ENCODE data around the gene ERGIC3.
"Not testable (repeated sequence)": the region's sequence is repeated elsewhere in the genome, so short reads cannot be mapped to it uniquely, and the experiment has no call there.

Gene ERGIC3

DNA sequence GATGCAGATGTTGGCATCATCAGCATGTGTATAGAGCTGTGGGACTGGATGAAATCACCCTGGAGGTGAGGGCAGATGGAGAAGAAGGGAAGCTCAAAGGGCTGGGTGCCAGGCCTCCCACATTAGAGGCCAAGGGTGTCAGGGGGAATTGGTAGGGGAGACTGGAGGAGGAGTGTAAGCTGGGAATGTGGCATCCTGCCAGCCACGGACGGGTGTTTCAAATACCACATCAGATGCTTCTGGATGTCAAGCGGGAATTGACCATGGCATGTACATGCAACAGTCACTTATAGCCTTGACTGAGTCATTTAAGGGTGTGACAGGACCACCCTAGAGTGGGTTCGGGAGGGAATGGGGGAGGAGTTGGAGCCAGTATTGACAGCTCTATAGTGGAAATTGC, 9.6 kb downstream of the ERGIC3 start:
- DNase-seq (ENCODE audit: low read depth, low spot score) = no peak
- TF ChIP-seq, protein P1, sequence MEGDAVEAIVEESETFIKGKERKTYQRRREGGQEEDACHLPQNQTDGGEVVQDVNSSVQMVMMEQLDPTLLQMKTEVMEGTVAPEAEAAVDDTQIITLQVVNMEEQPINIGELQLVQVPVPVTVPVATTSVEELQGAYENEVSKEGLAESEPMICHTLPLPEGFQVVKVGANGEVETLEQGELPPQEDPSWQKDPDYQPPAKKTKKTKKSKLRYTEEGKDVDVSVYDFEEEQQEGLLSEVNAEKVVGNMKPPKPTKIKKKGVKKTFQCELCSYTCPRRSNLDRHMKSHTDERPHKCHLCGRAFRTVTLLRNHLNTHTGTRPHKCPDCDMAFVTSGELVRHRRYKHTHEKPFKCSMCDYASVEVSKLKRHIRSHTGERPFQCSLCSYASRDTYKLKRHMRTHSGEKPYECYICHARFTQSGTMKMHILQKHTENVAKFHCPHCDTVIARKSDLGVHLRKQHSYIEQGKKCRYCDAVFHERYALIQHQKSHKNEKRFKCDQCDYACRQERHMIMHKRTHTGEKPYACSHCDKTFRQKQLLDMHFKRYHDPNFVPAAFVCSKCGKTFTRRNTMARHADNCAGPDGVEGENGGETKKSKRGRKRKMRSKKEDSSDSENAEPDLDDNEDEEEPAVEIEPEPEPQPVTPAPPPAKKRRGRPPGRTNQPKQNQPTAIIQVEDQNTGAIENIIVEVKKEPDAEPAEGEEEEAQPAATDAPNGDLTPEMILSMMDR (IDR thresholded peaks at IDR 0.05; ENCODE audit: low read depth, low read length) = no peak
- in situ Hi-C loops (cut with HindIII; ENCODE audit: low sequenced_read_pairs) = no loop called here
- H3K4me3 ChIP-seq (ENCODE audit: low read depth, low read length) = no peak overlapping the region

DNA sequence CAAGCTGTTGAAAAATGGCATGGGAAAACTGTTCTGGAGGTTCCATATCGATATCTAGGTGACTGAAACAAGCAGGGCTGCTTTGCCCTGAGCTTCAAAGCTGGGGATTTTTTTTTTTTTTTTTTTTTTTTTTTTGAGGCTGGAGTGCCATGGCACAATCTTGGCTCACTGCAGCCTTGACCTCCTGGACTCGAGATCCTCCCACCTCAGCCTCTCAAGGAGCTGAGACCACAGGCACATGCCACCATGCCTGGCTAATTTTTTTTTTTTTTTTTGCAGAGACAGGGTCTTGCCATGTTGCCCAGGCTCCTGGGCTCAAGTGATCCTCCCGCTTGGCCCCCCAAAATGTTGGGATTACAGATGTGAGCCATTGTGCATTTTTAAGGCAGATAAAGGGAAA, 11.0 kb downstream of the ERGIC3 start:
- TF ChIP-seq, protein P1 (IDR thresholded peaks at IDR 0.05; ENCODE audit: low read depth, low read length) = no peak
- H3K4me3 ChIP-seq (ENCODE audit: low read depth, low read length) = no peak overlapping the region
- in situ Hi-C loops (cut with HindIII; ENCODE audit: low sequenced_read_pairs) = no loop called here
- no peak for DNase-seq (ENCODE audit: low read depth, low spot score)

DNA sequence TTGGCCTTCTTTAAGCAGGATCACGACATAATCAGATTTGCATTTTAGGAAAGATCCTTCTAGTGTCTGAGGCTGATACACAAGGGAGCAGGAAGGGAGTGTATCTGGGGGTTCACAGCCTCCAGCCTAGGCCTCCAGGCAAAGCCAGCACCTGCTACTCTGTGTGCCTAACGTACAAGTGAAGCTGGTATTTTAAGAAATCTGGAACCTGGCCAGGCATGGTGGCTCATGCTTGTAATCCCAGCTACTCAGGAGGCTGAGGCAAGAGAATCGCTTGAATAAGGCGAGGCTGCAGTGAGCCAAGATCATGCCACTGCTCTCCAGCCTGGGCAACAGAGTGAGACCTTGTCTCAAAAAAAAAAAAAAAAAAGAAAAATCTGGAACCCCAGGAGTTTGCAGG, 13.6 kb downstream of the ERGIC3 start:
- H3K4me3 ChIP-seq (ENCODE audit: low read depth, low read length); DNase-seq (ENCODE audit: low read depth, low spot score); in situ Hi-C loops (cut with HindIII; ENCODE audit: low sequenced_read_pairs): not testable (repeated sequence)

DNA sequence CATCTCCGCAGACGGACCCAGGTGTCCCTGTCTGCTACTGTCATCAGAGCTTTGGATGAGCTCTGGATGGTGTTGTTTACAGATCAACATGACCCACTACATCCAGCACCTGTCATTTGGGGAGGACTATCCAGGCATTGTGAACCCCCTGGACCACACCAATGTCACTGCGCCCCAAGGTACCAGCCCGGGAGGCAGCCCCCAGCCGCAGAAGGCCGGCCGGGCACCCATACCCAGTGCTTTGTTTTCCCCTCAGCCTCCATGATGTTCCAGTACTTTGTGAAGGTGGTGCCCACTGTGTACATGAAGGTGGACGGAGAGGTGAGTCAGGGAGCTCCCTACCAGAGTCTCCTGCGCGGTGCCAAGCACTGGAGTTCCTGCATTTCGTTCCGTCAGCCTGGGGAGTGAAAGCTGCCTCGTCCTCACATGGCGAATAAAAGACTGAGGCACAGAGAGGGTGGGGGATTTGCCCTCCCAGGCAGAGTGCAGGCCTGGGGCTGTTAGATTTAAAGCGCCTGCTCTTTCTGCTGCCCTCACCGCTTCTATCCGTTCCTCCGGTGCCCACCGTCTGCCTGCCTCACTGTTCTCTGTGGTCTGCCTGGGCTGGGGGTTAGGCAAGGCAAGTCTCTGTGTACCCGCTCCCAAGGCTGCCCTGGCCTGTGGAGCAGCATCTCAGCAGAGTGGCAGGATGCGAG, 14.2 kb downstream of the ERGIC3 start:
- DNase-seq (ENCODE audit: low read depth, low spot score) = no peak
- TF ChIP-seq, protein P1 (IDR thresholded peaks at IDR 0.05; ENCODE audit: low read depth, low read length) = no peak
- in situ Hi-C loops (cut with HindIII; ENCODE audit: low sequenced_read_pairs) = no loop called here
- no peak overlapping the region for H3K4me3 ChIP-seq (ENCODE audit: low read depth, low read length)

DNA sequence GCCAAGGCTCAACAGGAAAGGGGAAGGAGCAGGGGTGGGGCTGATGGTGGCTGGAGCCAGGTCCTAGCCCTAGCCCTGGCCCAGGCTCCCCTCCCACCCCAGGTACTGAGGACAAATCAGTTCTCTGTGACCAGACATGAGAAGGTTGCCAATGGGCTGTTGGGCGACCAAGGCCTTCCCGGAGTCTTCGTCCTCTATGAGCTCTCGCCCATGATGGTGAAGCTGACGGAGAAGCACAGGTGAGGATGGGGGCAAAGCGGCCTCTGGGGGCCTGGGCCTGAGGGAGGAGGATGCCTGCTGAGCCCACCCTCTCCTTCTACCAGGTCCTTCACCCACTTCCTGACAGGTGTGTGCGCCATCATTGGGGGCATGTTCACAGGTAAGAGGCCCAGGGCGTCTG, 15.0 kb downstream of the ERGIC3 start:
- in situ Hi-C loops (cut with HindIII; ENCODE audit: low sequenced_read_pairs) = no loop called here
- TF ChIP-seq, protein P1 (IDR thresholded peaks at IDR 0.05; ENCODE audit: low read depth, low read length) = no peak
- no peak overlapping the region for H3K4me3 ChIP-seq (ENCODE audit: low read depth, low read length)
- no peak for DNase-seq (ENCODE audit: low read depth, low spot score)

DNA sequence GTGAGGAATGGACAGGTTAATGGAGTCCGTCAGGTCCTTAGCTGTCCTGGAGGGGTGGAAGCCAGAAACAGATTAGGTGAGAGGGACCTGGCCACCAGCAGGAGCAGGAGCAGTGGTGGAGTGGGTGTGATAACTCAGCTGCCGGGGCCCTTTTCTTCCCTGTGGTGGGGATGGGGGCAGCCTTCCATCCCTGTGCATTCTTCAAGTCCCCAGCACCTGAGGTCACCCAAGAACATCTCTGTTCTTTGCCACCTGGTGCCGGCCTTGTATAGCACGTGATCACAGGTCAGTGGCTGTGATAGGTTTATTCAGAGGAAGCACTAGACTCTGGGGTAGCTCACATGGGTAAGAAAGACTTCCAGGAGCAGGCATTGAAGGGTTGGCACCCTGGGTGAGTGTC, 16.6 kb downstream of the ERGIC3 start:
- TF ChIP-seq, protein P1 (IDR thresholded peaks at IDR 0.05; ENCODE audit: low read depth, low read length) = no peak
- no peak for DNase-seq (ENCODE audit: low read depth, low spot score)
- no peak overlapping the region for H3K4me3 ChIP-seq (ENCODE audit: low read depth, low read length)
- in situ Hi-C loops (cut with HindIII; ENCODE audit: low sequenced_read_pairs) = no loop called here

DNA sequence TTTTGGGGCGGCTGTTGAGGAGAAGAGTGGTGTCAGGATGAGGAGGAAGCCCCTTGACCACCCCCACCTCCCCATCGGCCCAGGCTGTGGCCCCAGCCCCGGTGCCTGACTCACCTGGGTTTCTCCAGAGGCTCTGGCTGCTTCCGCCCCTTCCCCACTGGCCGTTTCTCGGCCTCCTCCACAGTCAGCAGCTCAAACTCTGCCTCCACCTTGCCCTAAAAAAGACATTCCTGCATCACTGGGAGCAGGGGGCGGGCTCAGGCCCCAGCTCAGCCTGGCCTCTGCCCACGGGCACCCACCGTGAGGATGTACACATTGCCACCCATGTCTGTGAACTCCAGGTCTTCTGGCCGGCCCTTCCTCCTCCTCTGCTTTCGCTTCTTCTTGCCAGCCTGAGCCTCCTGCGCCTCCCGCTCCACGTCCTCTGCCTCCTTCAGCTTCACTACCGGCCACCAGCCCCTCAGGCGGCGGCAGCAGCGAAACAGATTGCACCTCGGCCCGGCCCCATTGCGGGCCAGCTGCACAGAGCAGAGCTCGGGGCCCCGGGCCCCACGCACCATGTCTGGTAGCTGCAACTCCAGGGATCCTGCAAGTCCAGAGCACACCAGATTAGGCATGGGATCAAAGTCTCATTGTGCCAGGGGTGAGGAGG, 17.3 kb downstream of the ERGIC3 start:
- TF ChIP-seq, protein P1 (IDR thresholded peaks at IDR 0.05; ENCODE audit: low read depth, low read length) = no peak
- H3K4me3 ChIP-seq (ENCODE audit: low read depth, low read length) = no peak overlapping the region
- no peak for DNase-seq (ENCODE audit: low read depth, low spot score)
- in situ Hi-C loops (cut with HindIII; ENCODE audit: low sequenced_read_pairs) = no loop called here
